Astrocyte of the spinal cord (primary cell): ENCODE data around the gene RMI2.

Source experiments
- DNase-seq: peaks from one replicate; pipeline ENCODE4 v3.0.0; 2011; ENCODE audit warnings: low read depth, low spot score
- H3K4me3 ChIP-seq: 2 replicates; pipeline ENCODE4 v1.5.1; 2011; ENCODE audit warnings: low read depth, mild to moderate bottlenecking, low read length, moderate library complexity
- in situ Hi-C: cut with HindIII; loops from 2 replicates; pipeline ENCODE4 v1.10.0; 2017; ENCODE audit warnings: low sequenced_read_pairs
- TF ChIP-seq, protein P1 (sequence below): IDR thresholded peaks from 2 replicates; pipeline ENCODE4 v1.5.1; 2012; ENCODE audit warnings: low read depth, mild to moderate bottlenecking, low read length, inconsistent platforms

The RMI2 gene

DNA sequence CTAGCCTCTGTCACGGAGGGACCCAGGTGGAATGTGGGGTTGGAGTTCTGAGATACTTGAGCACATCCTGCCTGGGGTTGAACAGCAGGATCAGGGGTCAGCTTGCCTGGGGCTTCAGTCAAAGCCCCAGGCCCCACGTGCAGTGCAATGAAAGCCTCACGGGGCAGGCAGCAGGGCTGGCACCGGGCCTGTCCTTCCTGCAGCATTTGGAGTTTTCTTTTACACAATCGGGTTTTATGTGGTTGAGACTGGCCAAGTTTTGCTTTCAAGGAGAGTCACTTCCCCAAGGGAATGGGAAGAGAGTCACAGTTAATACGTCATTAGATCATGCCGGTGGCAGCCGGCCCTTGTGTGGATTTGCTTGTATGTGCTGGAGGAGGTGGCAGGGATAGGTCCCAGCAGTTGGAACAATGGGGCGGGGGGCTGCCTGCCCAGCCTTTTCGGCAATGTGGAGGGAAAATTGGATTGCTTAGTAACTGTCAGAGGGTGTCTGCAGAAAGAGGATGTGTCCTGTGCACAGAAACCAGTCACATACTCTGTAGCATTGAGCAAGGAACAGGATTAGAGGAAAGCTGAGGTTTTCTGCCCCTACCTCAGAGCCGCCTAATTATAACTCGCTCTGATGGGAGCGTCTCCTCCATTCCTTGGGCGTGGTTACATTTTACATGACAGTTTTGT, 4.5 kb downstream of the RMI2 start:
- no peak overlapping the region for H3K4me3 ChIP-seq
- in situ Hi-C loops = no loop called here
- TF ChIP-seq, protein P1, sequence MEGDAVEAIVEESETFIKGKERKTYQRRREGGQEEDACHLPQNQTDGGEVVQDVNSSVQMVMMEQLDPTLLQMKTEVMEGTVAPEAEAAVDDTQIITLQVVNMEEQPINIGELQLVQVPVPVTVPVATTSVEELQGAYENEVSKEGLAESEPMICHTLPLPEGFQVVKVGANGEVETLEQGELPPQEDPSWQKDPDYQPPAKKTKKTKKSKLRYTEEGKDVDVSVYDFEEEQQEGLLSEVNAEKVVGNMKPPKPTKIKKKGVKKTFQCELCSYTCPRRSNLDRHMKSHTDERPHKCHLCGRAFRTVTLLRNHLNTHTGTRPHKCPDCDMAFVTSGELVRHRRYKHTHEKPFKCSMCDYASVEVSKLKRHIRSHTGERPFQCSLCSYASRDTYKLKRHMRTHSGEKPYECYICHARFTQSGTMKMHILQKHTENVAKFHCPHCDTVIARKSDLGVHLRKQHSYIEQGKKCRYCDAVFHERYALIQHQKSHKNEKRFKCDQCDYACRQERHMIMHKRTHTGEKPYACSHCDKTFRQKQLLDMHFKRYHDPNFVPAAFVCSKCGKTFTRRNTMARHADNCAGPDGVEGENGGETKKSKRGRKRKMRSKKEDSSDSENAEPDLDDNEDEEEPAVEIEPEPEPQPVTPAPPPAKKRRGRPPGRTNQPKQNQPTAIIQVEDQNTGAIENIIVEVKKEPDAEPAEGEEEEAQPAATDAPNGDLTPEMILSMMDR = no peak
- DNase-seq = peak; percentile 64

DNA sequence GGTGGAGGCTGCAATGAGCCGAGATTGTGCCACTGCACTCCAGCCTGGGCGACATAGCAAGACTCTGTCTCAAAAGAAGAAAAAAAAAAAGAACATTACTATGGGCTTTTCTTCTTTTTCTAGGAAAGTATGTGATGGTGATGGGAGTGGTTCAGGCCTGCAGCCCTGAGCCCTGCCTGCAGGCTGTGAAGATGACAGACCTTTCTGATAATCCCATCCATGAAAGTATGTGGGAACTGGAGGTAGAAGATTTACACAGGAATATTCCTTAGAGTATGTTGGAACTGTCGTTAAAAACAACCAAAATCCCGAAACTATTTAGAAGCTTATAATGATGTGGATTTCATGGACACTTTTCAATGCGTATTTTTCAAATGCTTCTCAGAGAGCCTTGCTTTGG, 5.3 kb downstream of the RMI2 start:
- TF ChIP-seq, protein P1 = no peak
- in situ Hi-C loops = no loop called here
- DNase-seq = no peak
- H3K4me3 ChIP-seq = no peak overlapping the region

DNA sequence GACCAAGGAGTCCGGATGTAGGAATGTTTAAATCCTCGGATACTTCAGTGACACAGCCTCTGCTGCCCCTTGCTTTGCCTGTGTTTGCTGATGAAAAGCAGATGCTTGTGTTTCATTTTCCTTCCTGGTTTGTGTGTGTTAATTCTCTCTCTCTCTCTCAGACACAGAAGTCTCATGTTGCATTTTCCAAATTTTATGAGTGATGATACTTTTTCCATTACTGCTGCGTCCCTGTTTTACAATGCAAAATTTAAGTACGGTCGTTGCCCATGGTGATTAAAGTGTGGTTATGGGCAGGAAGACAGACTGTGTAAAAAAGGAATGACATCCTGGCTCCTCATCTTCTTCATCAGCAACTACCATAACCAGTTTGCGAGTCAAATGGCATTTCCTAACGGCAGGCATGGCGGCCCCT, 5.7 kb downstream of the RMI2 start:
- no peak overlapping the region for H3K4me3 ChIP-seq
- TF ChIP-seq, protein P1 = no peak
- in situ Hi-C loops = no loop called here
- peak; percentile 54 for DNase-seq

DNA sequence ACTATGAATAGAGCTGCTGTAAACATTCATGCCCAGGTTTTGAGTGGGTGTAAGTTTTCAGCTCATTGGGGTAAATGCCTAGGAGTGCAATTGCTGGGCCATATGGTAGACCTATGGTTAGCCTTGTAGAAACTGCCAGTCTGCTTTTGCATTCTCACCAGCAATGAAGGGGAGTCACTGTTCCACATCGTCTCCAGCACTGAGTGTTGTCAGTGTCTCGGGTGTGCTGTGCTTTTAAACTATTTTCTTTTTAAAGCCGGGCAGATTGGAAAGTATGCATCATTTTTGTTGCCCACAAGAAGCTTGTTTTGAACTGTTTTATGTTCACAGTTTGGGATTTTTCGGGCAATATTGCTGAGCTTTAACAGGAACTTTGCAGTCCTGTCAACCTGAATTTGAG, 7.9 kb downstream of the RMI2 start:
- H3K4me3 ChIP-seq = no peak overlapping the region
- DNase-seq = no peak
- in situ Hi-C loops = no loop called here
- TF ChIP-seq, protein P1 = no peak

DNA sequence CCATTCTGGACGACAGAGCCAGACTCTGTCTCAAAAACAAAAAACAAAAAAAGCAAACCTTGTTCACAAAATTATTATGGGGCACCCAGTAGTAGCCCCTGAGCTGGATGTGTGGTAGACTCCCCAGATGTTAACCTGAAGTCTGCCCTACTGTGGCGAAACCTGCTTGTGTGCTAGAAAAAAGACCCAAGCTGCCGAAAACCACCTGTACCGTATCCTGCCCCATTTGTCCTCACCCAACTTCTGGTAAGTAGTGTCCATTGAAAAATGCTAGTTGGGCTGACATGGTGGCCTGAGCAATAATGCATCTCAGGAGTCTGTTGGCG, 9.1 kb downstream of the RMI2 start:
- in situ Hi-C loops = no loop called here

DNA sequence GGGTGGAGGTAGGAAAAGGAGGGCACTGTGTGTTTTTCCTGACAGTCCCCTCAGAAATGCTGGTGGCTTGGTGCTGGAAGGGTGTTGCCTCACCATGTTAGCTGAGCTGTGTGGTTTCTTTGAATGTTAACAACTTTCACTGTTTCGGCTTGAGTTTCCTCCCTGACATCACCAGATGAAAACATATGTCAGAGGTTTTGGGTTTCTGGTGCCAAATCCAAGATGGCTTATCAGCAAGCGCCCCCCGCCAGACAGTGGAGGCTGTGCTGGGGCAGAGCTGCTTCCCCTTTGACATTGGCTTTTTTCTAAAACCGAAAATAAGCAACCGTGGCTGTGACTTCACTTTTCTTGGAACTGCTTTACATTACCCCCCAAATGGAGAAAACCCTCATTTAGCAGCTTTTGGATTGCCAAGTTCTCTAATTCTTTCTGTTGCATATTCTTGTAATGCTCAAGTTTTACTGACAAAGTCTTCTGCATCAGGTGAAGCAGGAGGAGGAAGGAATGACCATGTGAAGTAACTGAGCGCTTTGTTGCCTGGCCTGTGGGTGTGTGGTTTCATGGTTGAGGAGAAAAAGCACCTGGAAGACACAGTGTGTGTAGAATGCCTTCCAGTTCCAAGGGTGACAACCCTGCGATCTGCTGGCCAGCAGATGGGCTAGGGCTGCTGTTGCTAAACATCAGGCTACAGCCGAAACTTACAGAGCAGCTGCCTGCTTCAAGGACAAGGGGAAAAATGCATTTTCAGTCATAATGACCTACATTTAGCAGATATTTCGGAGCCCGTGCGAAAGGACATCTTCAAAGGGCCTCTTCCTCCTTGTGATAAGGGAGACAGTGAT, 9.7 kb downstream of the RMI2 start:
- TF ChIP-seq, protein P1 = no peak
- in situ Hi-C loops = no loop called here
- H3K4me3 ChIP-seq = no peak overlapping the region
- peak; percentile 45 for DNase-seq

More for the DNA sequence above, 9.1 kb downstream of the RMI2 start:
- no peak overlapping the region for H3K4me3 ChIP-seq
- DNase-seq = no peak
- TF ChIP-seq, protein P1 = no peak
